Fibroblast of skin of left biceps (primary cell): ENCODE results near the gene ADAMTSL2.

Experiments
- DNase-seq, 2 experiments: peaks; one replicate each; pipeline ENCODE4 v3.0.0-alpha.2; 2013; ENCODE audit warnings: low read depth in 2 of 2

ADAMTSL2 gene

DNA sequence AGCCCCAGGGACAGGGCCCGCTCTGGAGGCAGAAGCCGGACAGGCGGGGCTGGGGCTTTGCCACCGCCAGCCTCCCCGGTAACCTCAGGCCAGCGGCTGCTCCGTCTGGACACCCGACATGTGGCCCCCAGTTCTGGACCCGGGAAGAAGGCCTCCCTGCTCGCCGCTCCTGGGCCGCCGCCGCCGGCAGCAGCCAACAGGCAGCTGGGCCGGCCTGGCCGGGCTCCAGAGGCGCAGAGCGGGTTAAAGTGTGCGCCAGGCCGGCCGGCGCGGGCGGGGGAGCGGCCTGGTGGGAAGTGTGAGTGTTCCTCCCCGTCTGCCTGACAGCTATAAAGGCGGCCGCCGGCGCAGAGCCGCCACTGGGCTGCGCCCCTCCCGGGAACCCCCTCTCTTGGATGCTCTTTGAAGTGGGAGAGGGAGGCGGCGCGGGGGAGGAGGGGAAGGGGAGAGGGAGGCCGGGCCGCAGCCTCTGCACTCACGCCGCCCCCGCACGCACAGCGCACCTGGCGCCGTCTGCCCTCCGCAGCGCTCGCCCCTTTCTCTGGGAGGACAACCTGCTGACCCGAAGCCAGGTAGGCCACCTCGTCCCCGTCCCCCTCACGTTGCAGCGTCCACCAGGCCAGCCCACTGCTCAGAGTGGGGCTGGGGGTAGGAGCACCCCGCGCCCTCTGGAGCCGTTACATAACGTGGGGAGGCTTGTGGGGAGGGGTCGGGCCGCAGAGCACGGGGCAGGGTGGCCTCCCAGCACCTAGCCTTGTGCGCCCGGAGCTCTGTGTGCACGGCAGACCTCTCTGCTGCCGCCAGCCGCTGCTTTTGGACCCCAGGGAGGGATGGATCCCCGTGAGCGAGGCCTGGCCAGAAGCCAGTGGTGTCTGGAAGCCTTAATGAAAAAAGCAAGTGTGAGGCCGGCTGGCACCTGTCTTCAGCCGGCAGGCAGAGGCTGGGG is at the start of gene ADAMTSL2:
Gene ADAMTSL2, plus strand, starts transcription at position 359 of the 946 bp plus-strand sequence. CDS start 2,009 bp downstream, outside the sequence.
- no peak for DNase-seq

DNA sequence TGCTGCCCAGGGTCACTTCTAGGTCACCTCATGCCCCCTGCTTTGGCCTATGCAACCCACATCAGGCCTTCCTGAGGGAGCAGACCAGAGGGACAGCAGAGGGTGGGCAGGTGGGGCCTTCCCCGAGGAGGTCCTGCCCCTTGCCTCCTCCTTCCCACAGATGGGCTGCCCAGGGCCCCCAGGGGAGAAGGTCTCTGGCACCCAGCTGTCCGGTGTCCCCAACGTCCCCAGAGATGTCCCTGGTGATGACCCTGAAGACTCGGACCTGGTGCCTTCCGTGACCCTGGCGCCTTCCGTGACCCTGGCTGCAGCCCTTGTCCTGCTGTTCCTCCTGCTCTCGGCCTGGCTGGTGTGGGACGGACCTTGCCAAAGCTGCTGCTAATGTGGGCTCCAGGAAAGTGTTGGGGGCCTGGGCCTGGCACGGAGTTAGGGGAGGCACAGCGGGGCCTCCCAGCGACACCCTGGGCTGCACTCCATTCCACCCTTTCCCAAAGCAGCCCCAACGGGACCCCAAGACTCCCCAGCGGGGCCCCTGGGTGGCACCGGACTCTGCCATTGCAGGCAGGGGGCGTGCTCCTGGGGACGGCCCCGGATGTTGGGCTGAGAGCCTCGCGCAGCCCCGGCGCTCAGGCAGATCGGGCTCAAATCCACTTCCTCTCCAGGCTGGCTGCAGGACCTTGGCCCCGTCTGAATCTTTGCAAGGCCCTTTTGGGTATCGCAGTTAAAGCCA is 48.8 kb upstream of the ADAMTSL2 start:
- DNase-seq: no peak

DNA sequence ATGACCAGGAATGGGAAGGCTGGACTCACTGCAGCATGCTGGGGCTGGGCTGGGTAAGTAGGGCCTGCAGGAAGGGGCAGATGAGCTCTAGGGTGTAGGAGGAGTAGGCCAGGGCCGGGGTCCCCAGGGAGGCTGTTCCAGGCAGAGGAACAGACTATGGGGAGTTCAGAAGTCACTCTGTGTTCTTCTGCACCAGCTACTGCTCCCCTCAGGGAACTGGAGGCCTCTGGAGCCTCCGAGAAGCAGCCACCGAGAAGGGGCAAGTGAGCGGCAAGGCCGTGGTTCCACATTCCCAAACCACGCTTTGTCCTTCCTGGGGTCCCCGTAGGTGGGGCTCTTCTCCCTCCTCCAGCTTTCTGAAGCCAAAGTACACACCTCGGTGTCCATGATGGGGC is 47.2 kb upstream of the ADAMTSL2 start:
- DNase-seq: no peak

DNA sequence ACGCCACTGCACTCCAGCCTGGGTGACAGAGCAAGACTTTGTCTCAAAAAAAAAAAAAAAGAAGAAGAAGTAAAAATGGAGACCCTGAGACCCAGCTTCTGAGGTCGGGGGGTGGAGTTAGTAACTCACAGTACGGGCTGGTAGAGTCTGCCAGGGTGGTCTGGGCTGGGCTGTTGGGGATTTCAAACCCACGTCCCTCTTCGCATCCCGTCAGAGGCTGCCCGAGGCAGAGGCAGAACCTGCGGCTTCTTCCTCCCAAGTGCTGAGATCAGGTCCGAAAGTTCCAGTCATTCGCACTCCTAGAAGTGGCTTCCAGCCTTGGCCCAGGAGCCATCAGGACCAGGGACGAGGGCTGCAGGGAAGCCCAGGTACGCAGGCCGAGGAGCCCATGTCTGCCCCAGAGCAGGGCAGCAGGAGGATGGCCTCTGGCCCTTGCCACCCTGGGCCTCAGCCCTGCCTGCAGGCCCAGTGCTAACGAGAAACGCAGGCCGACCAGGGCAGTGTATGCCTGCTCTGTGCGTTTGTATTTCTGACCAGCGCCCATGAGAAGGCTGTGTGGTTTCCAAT is 45.7 kb upstream of the ADAMTSL2 start:
- no peak for DNase-seq

DNA sequence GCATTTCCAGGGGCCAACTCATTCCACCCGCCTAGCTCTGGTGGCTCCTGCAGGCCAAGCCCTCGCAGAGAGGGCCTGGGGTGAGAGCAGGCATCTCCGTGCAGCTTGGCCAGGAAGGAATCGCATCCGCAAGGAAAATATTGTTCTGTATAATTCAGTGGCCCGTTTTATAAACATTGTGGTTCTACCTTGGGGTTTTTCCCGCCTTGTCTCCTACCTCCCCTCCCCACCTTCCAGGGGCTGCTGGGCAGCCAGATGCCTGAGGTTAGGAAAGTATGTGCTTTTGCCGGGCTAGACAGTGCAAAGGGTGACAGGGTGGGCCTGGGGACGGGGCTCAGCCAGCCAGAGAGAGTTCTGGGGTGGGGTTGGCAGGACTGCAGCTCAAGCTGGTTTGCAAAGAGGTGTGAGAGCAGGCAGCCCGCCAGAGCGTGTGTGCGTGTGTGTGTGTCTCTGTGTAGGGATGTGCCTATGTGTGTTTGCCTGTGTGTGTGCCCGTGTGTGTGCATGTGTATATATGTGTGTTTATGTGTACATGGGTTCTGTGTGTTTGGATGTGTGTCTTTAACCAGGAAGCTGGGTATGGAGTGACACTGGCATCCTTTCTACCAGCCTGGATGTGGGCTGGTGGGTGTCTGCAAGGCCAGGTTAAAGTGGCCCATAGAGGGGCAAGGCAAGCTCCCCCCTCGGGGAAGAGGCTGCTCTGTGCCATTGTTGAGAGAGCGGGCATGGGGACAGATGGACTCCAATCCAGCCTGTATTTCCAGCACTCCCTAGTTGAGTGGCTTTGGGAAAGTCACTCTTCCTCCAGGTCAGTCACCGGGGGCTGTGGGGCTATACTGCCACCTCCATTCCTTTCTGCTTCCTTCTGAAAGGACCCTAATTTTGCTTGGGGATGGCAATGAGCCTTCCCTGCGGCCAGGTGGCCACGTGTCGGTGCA is 45.0 kb upstream of the ADAMTSL2 start:
- no peak for DNase-seq

DNA sequence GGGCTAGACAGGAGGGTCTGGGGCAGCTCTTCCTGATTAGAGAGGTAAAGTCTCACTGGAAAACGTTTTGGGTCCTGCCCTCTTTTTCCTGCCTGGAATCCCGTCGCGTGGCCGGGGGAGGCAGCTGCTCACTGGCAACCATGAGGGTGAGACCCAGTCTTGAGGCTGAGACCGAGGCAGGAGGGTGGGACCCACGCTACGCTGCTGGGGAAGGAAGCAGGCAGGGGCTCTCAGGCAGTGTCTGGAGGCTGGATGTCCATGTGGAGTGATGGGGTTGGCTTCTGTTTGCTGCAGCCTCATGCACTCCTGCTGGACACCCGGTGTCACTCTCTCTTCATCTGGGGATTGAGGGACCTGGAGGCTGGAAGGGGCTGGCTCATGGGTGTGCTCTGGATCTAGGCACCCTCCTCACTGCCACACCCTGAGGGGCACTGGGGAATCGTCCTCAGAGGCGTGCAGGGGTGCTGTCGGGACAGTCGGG is 44.3 kb upstream of the ADAMTSL2 start:
- DNase-seq: no peak

DNA sequence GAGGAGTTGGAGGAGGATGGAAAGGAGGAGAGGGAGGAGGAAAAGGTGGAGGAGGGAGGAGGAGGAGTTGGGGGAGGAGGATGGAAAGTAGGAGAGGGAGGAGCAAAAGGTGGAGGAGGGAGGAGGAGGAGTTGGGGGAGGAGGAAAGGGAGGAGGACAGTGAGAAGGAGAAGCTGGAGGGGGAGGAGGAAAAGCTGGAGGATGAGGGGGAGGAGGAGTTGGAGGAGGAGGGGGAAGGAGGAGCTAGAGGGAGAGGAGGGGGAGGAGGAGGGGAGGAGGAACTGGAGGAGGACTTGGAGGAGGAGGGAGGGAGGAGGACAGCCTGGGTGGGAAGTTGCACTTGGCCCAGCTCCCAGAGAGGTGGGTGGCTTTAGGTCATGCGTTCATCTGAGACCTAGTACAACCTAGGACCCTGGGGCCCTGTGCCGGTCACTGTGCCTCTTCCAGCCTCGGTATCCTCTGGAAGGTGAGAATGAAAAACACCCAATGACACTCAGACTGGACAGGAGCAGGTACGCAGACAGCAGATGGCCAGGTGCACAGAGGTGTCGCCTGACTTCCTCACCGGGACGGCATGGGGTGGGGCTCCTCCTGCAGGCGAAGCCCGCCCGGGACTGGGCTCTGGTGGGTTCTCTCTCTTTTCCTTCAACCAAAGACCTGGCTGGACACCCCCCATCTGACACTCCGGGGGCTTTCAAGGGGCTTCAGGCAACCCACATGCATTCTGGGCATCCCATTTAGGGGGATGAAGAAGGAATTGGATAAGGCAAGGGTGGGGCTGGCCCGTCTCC is 43.4 kb upstream of the ADAMTSL2 start:
- no peak for DNase-seq

DNA sequence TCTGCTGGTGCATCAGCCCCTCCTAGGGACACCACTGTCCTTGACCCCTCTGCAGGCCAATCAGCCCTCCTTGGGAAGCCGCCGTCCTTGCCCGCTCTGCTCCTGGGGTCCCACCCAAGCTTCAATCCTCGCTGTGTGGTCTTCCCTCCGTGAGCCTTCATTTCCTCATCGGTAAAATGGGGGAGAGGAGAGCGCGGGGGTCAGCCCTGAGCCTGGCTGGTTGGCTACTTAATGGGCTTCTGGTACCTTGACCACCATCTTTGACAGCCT is 42.9 kb upstream of the ADAMTSL2 start:
- no peak for DNase-seq

DNA sequence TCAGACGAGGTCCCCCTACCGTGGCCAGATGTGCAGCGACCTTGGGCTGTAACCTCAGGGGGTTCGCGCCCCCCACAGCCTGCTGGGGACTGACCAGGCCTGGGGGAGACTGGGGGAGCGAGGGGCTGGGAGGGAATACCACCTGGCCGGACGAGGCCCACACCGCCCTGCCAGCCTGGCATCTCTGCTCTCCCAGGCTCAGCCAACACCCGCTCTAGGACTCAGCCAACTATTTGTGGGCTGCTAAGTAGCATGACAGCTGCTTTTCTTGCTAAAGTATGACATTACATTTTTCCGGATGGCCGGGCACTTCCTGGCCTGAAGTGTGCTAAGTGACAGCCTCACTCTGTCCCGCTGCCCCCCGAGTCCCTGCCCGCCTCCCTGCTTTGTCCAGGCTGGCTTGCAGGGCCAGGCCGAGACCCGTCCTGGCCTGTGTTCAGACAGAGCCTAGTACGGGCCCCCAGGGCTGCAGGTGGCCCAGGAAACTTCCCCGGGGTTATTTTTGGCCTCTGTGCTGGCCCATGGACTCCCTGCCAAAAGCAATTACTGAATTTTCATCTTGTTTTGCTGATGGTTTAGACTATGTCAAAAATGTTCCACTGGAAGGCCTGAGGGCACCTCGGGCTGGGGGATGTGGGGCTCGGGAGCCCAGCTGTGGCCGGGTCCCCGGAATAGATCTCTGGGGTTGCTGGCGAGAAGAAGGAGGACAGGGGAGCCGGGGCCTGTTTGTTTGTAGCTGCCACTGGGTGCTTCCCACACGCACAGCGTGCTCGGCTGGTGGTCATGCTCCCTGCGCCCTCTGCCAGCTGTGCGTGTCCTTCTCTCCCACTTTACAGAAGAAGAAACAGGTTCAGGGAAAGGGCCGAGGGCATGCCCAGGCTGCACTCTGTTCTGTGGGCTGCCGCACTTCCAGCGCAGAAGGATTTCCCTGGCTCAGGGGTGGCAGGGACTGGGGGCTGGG is 42.2 kb upstream of the ADAMTSL2 start:
- no peak for DNase-seq

DNA sequence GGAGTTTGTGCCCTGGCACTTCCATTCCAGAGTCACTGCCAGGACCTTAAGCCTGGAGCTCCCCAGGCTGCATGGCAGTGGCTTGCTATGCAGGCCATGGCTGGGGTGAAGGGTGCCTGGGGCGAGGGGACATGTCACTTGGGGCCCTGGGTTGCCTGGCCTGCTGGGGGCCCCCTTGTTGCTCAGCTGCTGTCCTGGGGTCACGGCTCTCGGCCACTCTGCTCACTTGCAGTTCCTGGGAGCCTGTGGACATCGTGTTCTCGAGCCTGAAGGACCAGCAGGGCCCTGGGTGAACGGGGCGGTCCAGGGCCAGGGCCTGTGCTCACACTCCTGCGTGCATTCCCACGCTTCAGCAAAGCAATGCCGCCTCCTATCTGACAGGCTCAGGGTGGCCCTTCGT is 41.1 kb upstream of the ADAMTSL2 start:
- no peak for DNase-seq

DNA sequence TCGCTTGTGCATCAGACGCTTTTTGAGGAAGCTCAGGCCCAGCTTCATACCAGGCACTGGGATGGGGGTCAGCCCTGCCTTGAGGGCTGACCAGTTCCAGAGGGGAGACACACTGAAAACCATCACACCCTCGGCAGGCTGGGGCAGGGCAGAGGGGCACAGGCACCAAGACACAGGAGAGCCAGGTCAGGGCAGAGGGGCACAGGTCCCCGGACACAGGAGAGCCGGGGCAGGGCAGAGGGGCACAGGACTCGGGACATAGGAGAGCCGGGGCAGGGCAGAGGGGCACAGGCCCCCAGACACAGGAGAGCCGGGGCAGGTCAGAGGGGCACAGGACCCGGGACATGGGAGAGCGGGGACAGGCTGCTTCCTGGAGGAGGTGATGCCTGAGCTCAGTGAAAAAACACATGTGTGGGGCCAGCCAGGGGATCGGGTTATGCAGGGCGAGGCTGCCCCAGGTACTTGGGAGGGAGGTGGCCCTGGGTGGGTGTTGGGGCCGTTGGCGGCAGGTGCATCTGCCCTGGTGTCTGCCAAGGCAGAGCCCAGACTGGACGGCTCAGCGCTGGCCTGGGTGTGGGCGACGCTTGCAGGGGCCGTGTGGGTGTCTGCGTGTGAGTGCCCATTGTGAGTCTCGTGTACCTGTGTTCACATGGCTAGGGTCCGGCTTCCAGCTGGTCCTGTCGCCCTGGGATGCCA is 40.5 kb upstream of the ADAMTSL2 start:
- DNase-seq: no peak

DNA sequence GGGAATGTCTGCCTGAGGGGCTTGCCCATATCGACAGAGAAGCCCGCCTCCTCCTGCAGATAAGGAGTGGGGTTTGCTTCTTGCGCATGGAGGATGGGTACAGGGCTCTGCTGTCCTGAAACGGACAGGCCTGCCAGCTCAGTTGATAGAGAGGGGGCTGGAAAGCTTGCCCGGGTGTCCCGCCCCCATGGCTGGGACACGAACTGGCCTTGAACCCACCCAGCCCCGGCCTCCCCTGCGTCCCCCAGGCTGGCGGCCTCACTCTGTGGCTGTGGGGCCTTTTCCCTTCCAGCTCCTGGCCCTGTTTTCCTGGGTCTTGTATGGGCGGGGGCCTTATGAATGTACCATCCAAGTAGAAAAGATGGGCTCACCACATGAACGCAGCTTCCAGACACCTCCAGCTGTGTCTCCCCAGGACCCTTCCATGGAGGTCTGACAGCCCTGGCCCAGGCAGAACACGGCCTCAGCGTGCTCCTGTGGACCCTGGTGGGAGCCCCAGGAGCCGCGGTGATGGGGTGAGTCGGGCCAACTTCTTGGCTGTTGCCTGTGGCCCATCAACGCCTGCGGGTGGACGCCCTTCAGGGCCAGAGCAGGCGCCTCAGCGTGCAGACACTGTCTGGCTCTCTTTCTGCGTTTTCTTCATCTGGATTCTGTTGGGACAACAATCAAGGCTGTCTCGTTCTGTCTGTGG is 39.7 kb upstream of the ADAMTSL2 start:
- no peak for DNase-seq

DNA sequence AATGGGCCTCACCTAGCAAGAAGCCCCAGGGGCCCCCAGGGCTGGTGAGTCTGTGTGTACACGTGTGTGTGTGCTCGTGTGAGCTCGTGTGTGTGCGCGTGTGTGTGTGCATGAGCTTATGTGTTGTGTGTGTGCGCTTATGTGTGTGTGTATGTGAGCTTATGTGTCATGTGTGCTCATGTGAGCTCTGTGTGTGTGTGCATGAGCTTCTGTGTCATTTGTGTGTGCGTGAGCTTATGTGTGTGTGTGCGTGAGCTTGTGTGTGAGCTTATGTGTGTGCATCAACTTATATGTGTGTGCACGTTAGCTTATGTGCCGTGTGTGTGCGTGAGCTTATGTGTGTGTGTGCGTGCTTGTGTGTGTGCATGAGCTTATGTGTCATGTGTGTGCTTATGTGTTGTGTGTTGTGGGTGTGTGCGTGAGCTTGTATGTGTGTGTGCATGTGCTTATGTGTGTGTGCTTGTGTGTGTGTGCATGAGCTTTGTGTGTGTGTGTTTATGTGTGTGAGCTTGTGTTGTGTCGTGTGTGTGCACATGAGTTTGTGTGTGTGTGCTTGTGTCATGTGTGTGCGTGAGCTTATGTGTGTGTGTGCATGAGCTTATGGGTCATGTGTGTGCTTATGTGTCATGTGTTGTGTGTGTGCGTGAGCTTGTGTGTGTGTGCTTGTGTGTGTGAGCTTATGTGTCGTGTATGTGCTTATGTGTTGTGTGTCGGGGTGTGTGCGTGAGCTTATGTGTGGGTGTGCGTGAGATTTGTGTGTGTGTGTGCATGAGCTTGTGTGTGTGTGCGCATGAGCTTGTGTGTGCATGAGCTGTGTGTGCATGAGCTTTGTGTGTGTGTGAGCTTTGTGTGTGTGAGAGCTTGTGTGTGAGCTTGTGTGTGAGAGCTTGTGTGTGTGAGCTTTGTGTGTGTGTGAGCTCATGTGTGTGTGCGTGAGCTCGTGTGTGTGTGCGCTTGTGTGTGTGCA is 38.9 kb upstream of the ADAMTSL2 start:
- DNase-seq: no peak

DNA sequence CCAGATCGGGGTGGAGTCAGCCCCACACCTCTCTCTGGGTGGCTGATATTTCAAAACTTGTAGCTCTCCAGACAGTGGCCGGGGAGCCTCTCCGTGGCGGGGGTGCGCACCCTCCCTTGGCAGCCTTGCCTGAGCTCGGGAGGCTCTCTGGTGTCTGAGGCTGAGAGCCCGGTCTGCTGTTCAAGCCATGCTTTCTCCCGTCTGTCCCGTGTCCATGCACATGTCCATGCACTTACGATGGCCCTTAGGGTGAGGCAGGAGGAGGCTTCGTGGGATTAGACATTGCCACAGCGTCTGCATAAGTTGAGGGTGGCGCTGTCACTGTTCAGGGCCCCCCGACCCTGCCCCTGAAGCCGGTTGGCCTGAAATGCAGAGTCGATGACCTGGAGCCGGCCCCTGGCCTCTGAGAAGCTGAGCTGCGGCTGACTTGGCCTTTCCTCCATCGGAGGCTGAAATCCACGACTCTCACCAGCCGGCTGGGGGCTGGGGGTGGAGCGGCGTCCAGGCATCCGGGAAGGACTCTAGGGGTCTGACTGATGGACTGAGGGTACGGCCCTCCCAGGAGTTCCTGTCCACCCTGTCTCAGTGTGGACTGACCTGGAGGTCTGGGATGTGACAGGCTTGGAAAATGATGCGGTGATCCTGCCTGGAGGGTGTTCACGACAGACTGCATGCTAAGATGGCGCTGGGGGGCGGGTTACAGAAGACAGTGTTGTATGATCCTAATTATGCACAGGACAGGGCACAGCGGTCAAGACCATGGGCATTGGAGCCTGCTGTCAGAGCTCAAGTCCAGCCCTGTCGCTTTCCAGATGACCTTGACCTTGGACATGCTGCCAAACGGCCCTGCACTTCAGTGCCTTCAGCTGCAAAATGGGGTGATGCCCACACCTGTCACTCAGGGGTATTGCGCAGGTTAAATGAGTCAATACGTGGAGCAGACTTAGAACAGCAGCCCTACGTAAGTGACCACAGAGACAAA is 37.4 kb upstream of the ADAMTSL2 start:
- DNase-seq: no peak

DNA sequence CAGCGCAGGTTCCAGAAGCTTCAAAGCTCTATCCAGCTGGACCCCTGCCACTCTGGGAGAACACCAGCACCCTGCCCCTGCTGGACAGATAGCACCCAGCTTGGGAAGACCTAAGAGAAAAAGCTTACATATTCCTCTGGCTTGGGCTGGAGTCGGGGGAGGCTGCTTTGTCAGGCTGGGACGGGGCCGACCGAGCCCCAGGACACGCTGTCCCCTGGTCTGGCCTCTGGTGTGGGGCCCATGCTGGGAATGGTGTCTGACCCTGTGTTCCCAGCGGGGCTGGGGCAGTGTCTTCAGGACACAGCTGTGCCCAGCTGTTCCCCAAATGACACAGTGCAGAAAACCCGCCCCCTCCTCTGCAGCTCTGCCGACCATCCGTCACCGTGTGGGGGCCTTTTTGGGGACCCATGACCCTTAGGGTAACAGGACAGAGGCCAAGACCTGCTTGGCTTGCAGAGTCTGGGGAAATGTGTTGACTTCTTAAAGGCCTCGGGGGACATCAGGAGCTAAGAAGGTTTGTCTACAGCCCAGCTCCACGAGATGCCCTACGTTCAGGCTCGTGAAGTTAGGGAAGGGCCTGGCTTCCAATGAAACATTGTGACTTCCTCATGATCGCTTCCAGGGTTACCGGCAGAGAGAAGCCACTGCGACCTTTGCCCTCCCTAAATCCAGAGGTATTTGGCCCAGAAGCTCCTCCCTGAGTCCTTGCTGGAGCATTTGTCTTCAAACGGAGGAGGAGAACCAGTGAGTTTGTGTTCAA is 35.2 kb upstream of the ADAMTSL2 start:
- no peak for DNase-seq
